Upper lobe of right lung (tissue), 1 donor: Measurements from ENCODE around the gene MSH3. TPM values are rescaled to one million over a fixed set of nuclear protein-coding genes. Genes with fewer than 3 reads are reported as not detected.
"Not testable (repeated sequence)": the region's sequence is repeated elsewhere in the genome, so short reads cannot be mapped to it uniquely, and the experiment has no call there.

Experiments
- ATAC-seq: fragments of 200-7000 bp; cut with Tn5 transposase; one replicate; pipeline ENCODE4 v1.9.1; 2020; ENCODE audit warnings: mild to moderate bottlenecking, moderate library complexity
- DNase-seq: peaks from one replicate; pipeline ENCODE4 v3.0.0-alpha.2; 2020
- H3K27ac ChIP-seq: fragments of 200-600 bp; one replicate; pipeline ENCODE4 v1.8.0; 2022
- H3K27me3 ChIP-seq: fragments of 200-600 bp; one replicate; pipeline ENCODE4 v1.8.0; 2022; ENCODE audit warnings: mild to moderate bottlenecking
- H3K36me3 ChIP-seq: fragments of 200-600 bp; one replicate; pipeline ENCODE4 v1.8.0; 2022
- H3K4me1 ChIP-seq: fragments of 200-600 bp; one replicate; pipeline ENCODE4 v1.8.0; 2022
- H3K4me3 ChIP-seq: fragments of 200-600 bp; one replicate; pipeline ENCODE4 v1.8.0; 2022; ENCODE audit warnings: mild to moderate bottlenecking
- H3K9me3 ChIP-seq: fragments of 200-600 bp; one replicate; pipeline ENCODE4 v1.8.0; 2022
- CTCF ChIP-seq: fragments of 200-600 bp; IDR thresholded peaks from one replicate; pipeline ENCODE4 v1.8.0; 2022; ENCODE audit warnings: antibody characterized with exemption
- intact Hi-C: fragments of 100-400 bp; cut with DNase I; formaldehyde crosslinking; loops from one replicate; pipeline ENCODE4 v1.11.0; 2022
- total RNA-seq: library from RNA; stranded (reverse); fragmentation: NEBNext Ultra II Directional; extraction: Animal tissue kit (Norgen Biotek cat#: 25700); gene quantifications from one replicate; pipeline ENCODE4 v1.2.1, GENCODE V29; 2021
- donor health status: DM: no; HTN: yes; CAD: no; lungs with severe emphysema.

Gene MSH3
- total RNA-seq, 1 donor from 2014 or later, result 13.7 TPM

- Histone ChIP-seq H3K27ac (no peak overlapping the region), H3K9me3 (peaks cover 6% of the 10 kb centered on the region), H3K36me3 (no peaks in the 10 kb centered on the region), H3K4me3 (no peak overlapping the region), H3K27me3 (no peaks in the 10 kb centered on the region), H3K4me1 (peaks cover 6% of the 10 kb centered on the region)
- ATAC-seq, result no peak
- DNase-seq, result no peak
- no peak for TF ChIP-seq CTCF
- intact Hi-C loops, result no loop called here
These were observed 171.5 kb downstream of the MSH3 start for GRCh38 chr5:80825786-80826460.

GRCh38 chr5:80834710-80835109 lies 180.3 kb downstream of the MSH3 start:
- ATAC-seq (no peak), DNase-seq (no peak)
- intact Hi-C loops, result no loop called here
- Histone ChIP-seq H3K27ac (no peak overlapping the region), H3K9me3 (no peaks in the 10 kb centered on the region), H3K4me1 (no peaks in the 10 kb centered on the region), H3K36me3 (no peaks in the 10 kb centered on the region), H3K27me3 (no peaks in the 10 kb centered on the region), H3K4me3 (no peak overlapping the region)
- TF ChIP-seq CTCF, result no peak

GRCh38 chr5:80835128-80835527 lies 180.7 kb downstream of the MSH3 start:
- intact Hi-C loops, result no loop called here
- DNase-seq, result no peak
- no peak for ATAC-seq
- no peak for TF ChIP-seq CTCF
- Histone ChIP-seq H3K4me3 (no peak overlapping the region), H3K4me1 (no peaks in the 10 kb centered on the region), H3K27ac (no peak overlapping the region), H3K36me3 (no peaks in the 10 kb centered on the region), H3K27me3 (no peaks in the 10 kb centered on the region), H3K9me3 (no peaks in the 10 kb centered on the region)

- no peak for TF ChIP-seq CTCF
- no peak overlapping the region for H3K4me3 ChIP-seq
- no peaks in the 10 kb centered on the region for H3K36me3 ChIP-seq
- DNase-seq (no peak), ATAC-seq (no peak)
- no peaks in the 10 kb centered on the region for H3K9me3 ChIP-seq
- H3K27ac ChIP-seq, result no peak overlapping the region
- intact Hi-C loops, result no loop called here
- no peaks in the 10 kb centered on the region for H3K27me3 ChIP-seq
- H3K4me1 ChIP-seq, result no peaks in the 10 kb centered on the region
These were observed 183.2 kb downstream of the MSH3 start for GRCh38 chr5:80837679-80838078.

- H3K27me3 ChIP-seq, H3K4me3 ChIP-seq, H3K4me1 ChIP-seq, intact Hi-C loops, H3K36me3 ChIP-seq, H3K27ac ChIP-seq, ATAC-seq, H3K9me3 ChIP-seq, DNase-seq: not testable (repeated sequence)
These were observed 186.8 kb downstream of the MSH3 start for GRCh38 chr5:80841026-80841797.

GRCh38 chr5:80846422-80846821 lies 192.0 kb downstream of the MSH3 start:
- H3K4me3 ChIP-seq, ATAC-seq, H3K4me1 ChIP-seq, DNase-seq, H3K27me3 ChIP-seq, intact Hi-C loops, H3K9me3 ChIP-seq, H3K36me3 ChIP-seq, H3K27ac ChIP-seq: not testable (repeated sequence)

- DNase-seq, H3K36me3 ChIP-seq, H3K9me3 ChIP-seq, H3K27ac ChIP-seq, ATAC-seq, H3K4me1 ChIP-seq, H3K4me3 ChIP-seq, H3K27me3 ChIP-seq, intact Hi-C loops: not testable (repeated sequence)
These were observed 195.7 kb downstream of the MSH3 start for GRCh38 chr5:80850168-80850567.
